Activated T-helper 1 cell treated with anti-CD3 and anti-CD28 coated beads, Interleukin-12 subunit alpha, Interleukin-12 subunit beta, Interleukin-2, Interleukin-4 antibody, amounts not matched to agents 30 ng/mL and 10 ng/mL and 1 ng/mL, durations not matched to agents 14 hours and 24 hours and 36 hours (primary cell): ENCODE measurements around the gene PRR23E. TPM values are rescaled to one million over a fixed set of nuclear protein-coding genes. Genes with fewer than 3 reads are reported as not detected.

Source experiments
- DNase-seq: peaks from one replicate; pipeline ENCODE4 v3.0.0; 2021; ENCODE audit warnings: low spot score
- H3K27ac Mint-ChIP-seq: one replicate; pipeline ENCODE4 v1.8.0; 2021; ENCODE audit warnings: mild to moderate bottlenecking, mixed read lengths
- H3K27me3 Mint-ChIP-seq: one replicate; pipeline ENCODE4 v1.8.0; 2022; ENCODE audit warnings: mild to moderate bottlenecking, moderate library complexity, mixed read lengths; ENCODE audit not compliant: insufficient read depth
- H3K36me3 Mint-ChIP-seq: one replicate; pipeline ENCODE4 v1.8.0; 2021; ENCODE audit warnings: low read depth, mixed read lengths
- H3K4me1 Mint-ChIP-seq: one replicate; pipeline ENCODE4 v1.8.0; 2021; ENCODE audit warnings: low read depth, mixed read lengths
- H3K4me3 Mint-ChIP-seq: one replicate; pipeline ENCODE4 v1.8.0; 2021; ENCODE audit warnings: mild to moderate bottlenecking, moderate library complexity, mixed read lengths
- H3K9me3 Mint-ChIP-seq: one replicate; pipeline ENCODE4 v1.8.0; 2021; ENCODE audit warnings: mixed read lengths
- intact Hi-C: fragments of 100-400 bp; cut with micrococcal nuclease; formaldehyde crosslinking; loops from one replicate; pipeline ENCODE4 v1.15.1; 2024
- total RNA-seq: library from RNA; stranded (reverse); gene quantifications from 2 replicates; pipeline ENCODE4 v1.2.3, GENCODE V29; 2022

Gene PRR23E
- total RNA-seq, 1 donor from 2014 or later: not detected

- intact Hi-C loops: no loop called here
- Mint-ChIP-seq H3K9me3 (no peaks in the 10 kb centered on the region), H3K4me1 (no peaks in the 10 kb centered on the region), H3K27ac (no peak overlapping the region), H3K27me3 (peaks cover 7% of the 10 kb centered on the region), H3K36me3 (no peaks in the 10 kb centered on the region), H3K4me3 (no peak overlapping the region)
- no peak for DNase-seq
Measured at GRCh38 chr3:127182431-127182830, 10.5 kb upstream of the PRR23E start.

DNA sequence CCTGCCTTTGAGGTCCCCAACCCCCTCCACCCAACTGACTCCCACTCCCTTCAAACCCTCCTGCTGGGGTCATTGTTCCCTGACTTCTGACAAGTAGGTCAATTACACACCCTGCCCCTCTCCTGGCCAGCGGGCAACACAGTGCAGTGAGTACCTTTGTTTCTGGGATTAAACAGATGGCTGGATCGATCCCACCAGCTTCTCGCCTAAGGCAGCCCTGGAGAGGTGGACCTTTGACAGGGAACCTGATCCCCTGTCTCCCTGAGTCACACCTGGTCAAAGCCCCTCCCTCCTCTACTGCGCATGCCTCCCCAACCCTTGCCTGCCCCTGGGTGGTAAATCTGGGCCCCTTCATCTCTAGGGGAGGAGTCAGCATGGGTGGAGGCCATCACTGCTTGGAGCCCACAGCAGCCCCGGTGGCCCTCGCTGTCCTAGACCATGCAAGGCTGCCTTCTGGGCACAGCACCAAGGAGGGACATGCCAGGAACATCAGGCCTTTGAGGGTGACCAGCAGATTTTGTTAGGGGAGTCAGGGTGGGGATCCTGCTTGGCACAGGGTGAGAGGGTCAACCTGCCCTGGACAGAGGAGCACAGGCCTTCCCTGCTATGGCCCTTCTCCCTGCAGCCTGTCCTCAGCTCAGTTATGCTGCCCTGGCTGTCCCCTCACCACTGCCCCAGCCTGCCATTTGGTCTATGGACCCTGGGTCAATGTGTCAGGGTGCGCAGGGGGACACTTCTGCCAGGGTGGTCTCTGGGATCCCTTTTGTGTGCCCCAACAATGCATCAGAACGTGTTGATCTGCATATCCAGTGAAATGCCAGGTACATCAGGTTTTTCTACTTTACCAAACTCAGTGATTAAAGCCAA lies 9.8 kb upstream of the PRR23E start:
- H3K9me3 Mint-ChIP-seq: no peaks in the 10 kb centered on the region
- H3K4me3 Mint-ChIP-seq: no peak overlapping the region
- peaks cover 7% of the 10 kb centered on the region for H3K27me3 Mint-ChIP-seq
- H3K27ac Mint-ChIP-seq: no peak overlapping the region
- intact Hi-C loops: no loop called here
- no peaks in the 10 kb centered on the region for H3K36me3 Mint-ChIP-seq
- no peak for DNase-seq
- H3K4me1 Mint-ChIP-seq: no peaks in the 10 kb centered on the region

DNA sequence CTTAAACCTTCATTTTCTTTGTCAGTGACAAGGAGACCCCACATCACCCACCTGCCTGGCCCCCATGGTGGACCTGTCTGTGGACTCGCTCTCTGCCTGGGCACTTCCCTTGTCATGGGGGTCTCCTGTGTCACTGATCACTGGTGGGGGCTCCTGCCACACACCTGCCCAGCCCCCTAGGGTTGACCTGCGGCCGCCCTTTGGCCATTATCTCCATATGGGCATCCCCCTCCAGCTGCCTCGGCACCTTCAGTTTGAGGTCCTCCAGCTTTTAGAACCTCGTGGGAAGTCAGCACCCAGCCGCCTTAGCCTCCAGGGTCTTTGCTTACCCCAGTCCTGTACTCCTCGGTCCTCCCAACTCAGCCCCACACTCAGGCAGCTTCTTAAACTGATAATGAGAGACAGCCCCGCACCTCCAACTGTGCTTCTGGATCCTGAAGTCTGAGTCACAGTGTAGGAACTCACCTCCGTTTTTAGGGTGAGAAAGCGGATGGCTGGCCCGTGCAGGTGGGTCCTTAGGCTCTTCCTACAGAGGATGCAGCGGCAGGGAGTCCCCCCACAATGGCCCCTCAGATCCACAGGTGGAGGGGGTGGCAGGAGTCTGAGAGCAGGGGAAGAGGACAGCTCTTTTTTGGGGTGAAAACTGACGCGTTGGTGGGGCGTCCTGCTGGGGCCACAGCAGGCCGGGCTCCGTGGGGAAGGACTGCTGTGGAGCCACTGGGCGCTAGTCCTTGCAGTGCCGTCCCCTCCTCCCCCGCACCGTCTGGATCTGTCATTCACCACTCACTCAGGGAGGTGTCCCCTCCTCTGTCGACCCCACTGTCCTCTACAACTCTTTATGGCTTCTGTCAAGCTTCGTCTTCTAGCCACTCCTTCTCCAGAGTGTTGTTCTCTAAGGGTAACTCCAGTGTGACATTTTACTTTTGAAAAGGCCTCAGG lies 8.7 kb upstream of the PRR23E start:
- H3K36me3 Mint-ChIP-seq: no peaks in the 10 kb centered on the region
- no peaks in the 10 kb centered on the region for H3K4me1 Mint-ChIP-seq
- no peaks in the 10 kb centered on the region for H3K9me3 Mint-ChIP-seq
- intact Hi-C loops: no loop called here
- H3K27me3 Mint-ChIP-seq: peaks cover 7% of the 10 kb centered on the region
- no peak overlapping the region for H3K4me3 Mint-ChIP-seq
- no peak for DNase-seq
- no peak overlapping the region for H3K27ac Mint-ChIP-seq

DNA sequence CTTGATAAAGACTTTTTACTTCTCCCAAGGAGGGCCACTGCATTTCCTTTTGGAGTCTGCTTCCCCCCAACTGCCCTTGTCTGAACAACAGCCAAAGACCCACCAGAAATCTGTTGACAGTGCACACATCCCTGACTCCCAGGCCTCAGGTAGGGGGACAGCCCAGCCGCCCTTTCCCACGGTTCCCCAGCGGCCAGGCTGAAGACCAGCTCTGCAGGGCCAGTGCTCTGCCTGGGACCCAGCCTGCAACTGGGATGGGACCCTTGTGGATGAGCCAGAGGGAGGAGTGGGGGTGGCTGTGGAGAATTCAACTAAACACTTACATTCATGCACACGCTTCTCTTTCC lies 8.1 kb upstream of the PRR23E start:
- intact Hi-C loops: no loop called here
- DNase-seq: no peak
- H3K4me1 Mint-ChIP-seq: no peaks in the 10 kb centered on the region
- no peaks in the 10 kb centered on the region for H3K9me3 Mint-ChIP-seq
- peaks cover 7% of the 10 kb centered on the region for H3K27me3 Mint-ChIP-seq
- H3K4me3 Mint-ChIP-seq: no peak overlapping the region
- no peak overlapping the region for H3K27ac Mint-ChIP-seq
- H3K36me3 Mint-ChIP-seq: no peaks in the 10 kb centered on the region

- intact Hi-C loops: no loop called here
- peaks cover 7% of the 10 kb centered on the region for H3K27me3 Mint-ChIP-seq
- no peaks in the 10 kb centered on the region for H3K4me1 Mint-ChIP-seq
- no peaks in the 10 kb centered on the region for H3K36me3 Mint-ChIP-seq
- H3K4me3 Mint-ChIP-seq: no peak overlapping the region
- no peaks in the 10 kb centered on the region for H3K9me3 Mint-ChIP-seq
- no peak overlapping the region for H3K27ac Mint-ChIP-seq
- no peak for DNase-seq
Measured at GRCh38 chr3:127185268-127185667, 7.7 kb upstream of the PRR23E start.

DNA sequence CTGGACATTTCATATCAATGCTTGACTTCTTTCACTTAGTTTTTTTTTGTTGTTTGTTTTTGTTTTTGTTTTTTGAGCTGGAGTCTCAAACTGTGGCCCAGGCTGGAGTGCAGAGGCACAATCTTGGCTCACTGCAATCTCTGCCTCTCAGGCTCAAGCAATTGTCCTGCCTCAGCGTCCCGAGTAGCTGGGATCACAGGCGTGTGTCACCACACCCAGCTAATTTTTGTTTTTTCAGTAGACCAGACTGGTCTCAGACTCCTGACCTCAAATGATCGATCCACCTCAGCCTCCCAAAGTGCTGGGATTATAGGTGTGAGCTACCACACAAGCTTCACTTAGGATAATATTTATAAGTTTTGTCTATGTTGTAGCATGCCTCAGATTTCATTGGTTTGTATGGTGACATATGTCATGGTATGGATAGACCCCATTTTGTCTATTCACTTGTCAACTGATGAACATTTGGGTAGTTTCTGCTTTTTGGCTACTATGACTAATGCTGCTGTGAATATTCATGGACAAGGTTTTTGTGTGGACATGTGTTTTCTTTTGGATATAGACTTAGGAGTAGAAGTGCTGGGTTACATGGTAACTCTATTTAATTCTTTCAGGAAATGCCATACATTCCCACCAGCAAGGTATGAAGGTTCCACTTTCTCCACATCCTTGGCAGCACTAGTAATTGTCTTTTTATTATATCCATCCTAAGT lies 6.8 kb upstream of the PRR23E start:
- Mint-ChIP-seq H3K4me3 (no peak overlapping the region), H3K36me3 (no peaks in the 10 kb centered on the region), H3K4me1 (no peaks in the 10 kb centered on the region), H3K9me3 (peaks cover 5% of the 10 kb centered on the region), H3K27ac (no peak overlapping the region), H3K27me3 (peaks cover 4% of the 10 kb centered on the region)
- no peak for DNase-seq
- intact Hi-C loops: no loop called here

DNA sequence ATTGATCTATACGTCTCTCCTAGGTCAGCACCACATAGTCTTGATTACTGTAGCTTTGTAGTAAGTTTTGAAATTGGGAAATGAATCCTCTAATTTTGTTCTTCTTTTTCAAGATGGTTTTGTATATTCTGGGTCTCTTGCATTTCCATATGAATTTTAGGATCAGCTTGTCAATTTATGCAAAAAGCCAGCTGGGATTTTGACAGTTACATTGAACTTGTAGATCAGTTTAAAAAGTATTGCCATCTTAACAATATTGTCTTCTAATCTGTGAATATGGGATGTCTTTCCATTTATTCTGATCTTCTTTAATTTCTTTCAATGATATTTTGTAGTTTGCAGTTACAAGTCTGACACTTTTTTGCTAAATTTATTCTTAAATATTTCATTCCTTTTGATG lies 5.6 kb upstream of the PRR23E start:
- Mint-ChIP-seq H3K27me3 (no peaks in the 10 kb centered on the region), H3K4me1 (no peaks in the 10 kb centered on the region), H3K27ac (no peak overlapping the region), H3K36me3 (no peaks in the 10 kb centered on the region), H3K4me3 (no peak overlapping the region), H3K9me3 (peaks cover 10% of the 10 kb centered on the region)
- intact Hi-C loops: no loop called here
- no peak for DNase-seq

- intact Hi-C loops: no loop called here
- no peak overlapping the region for H3K4me3 Mint-ChIP-seq
- H3K27me3 Mint-ChIP-seq: peaks cover 3% of the 10 kb centered on the region
- no peak for DNase-seq
- H3K9me3 Mint-ChIP-seq: peaks cover 10% of the 10 kb centered on the region
- H3K36me3 Mint-ChIP-seq: no peaks in the 10 kb centered on the region
- H3K4me1 Mint-ChIP-seq: no peaks in the 10 kb centered on the region
- H3K27ac Mint-ChIP-seq: no peak overlapping the region
Measured at GRCh38 chr3:127193341-127193740, 410 bp downstream of the PRR23E start.

- intact Hi-C loops: no loop called here
- Mint-ChIP-seq H3K4me1 (no peaks in the 10 kb centered on the region), H3K27me3 (peaks cover 5% of the 10 kb centered on the region), H3K4me3 (no peak overlapping the region), H3K27ac (no peak overlapping the region), H3K36me3 (no peaks in the 10 kb centered on the region), H3K9me3 (peaks cover 10% of the 10 kb centered on the region)
- no peak for DNase-seq
Measured at GRCh38 chr3:127193775-127194174, 844 bp downstream of the PRR23E start.

- H3K4me3 Mint-ChIP-seq: no peak overlapping the region
- DNase-seq: no peak
- H3K36me3 Mint-ChIP-seq: no peaks in the 10 kb centered on the region
- no peaks in the 10 kb centered on the region for H3K4me1 Mint-ChIP-seq
- peaks cover 10% of the 10 kb centered on the region for H3K9me3 Mint-ChIP-seq
- H3K27ac Mint-ChIP-seq: no peak overlapping the region
- H3K27me3 Mint-ChIP-seq: peaks cover 5% of the 10 kb centered on the region
- intact Hi-C loops: no loop called here
Measured at GRCh38 chr3:127194601-127195187, 1.8 kb downstream of the PRR23E start.

DNA sequence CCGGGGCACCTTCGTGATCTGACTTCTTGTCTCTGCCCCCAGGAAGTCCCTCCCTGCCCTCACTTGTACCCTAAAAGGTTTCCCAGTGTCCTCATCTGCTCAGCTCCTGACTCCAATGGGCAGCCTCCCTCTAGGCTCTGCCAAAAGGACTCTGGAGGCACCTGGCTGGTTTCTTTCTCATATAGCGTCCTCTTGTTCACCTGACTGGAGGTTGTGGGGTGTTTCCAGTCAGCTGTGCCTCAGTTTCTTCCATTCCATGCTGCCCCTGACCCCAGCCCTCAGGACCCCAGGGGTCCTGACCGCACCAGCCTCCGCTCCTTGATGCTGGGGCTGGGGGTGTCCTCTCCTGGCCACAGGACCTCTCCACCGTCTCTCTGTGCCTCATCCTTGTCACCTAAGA lies 2.5 kb downstream of the PRR23E start:
- no peaks in the 10 kb centered on the region for H3K36me3 Mint-ChIP-seq
- no peak for DNase-seq
- no peak overlapping the region for H3K4me3 Mint-ChIP-seq
- H3K27ac Mint-ChIP-seq: no peak overlapping the region
- peaks cover 10% of the 10 kb centered on the region for H3K9me3 Mint-ChIP-seq
- H3K4me1 Mint-ChIP-seq: no peaks in the 10 kb centered on the region
- H3K27me3 Mint-ChIP-seq: peaks cover 5% of the 10 kb centered on the region
- intact Hi-C loops: no loop called here

GRCh38 chr3:127196002-127196401 lies 3.1 kb downstream of the PRR23E start:
- H3K4me3 Mint-ChIP-seq: no peak overlapping the region
- DNase-seq: no peak

More at GRCh38 chr3:127196002-127196401, 3.1 kb downstream of the PRR23E start:
- Mint-ChIP-seq H3K9me3 (peaks cover 5% of the 10 kb centered on the region), H3K27ac (no peak overlapping the region), H3K4me1 (no peaks in the 10 kb centered on the region), H3K27me3 (peaks cover 5% of the 10 kb centered on the region), H3K36me3 (no peaks in the 10 kb centered on the region)
- intact Hi-C loops: no loop called here
